ENCODE measurements around the gene MCHR2.

The MCHR2 gene

DNA sequence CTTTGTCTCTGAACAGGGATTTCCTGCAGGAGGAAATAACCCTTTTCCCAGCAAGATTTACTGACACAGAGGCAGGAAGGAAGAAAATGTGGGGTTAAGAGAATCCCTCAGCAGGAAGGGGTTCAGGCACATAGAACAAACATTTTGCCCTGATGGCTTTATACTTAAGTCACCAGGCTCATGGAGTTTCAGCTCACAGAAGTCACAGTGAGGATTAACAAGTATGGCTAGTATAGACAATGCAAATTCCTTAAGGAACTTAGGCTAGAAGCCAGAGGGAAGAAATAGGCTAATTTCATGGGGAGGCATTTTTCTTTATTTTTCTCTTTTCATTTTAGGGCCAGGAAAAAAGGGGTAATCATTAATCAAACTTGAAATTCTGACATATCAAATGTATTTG is 50.2 kb downstream of the MCHR2 start:
- H3K4ac ChIP-seq (ENCODE audit: low read depth, low read length): no peak overlapping the region
- no peak overlapping the region for H3K4me2 ChIP-seq (ENCODE audit: low read length)
- H4K5ac ChIP-seq (ENCODE audit: low read length): no peak overlapping the region
- no peak overlapping the region for H3K4me3 ChIP-seq (ENCODE audit: low read length)
- no peak overlapping the region for H2BK120ac ChIP-seq (ENCODE audit: low read depth, low read length)
- H4K8ac ChIP-seq (ENCODE audit: low read depth, low read length): no peak overlapping the region
- no peaks in the 10 kb centered on the region for H3K36me3 ChIP-seq (ENCODE audit: control insufficient read depth, insufficient read depth, low read length)
- H3K79me1 ChIP-seq (ENCODE audit: low read length): no peaks in the 10 kb centered on the region
- H2BK5ac ChIP-seq (ENCODE audit: low read length): no peak overlapping the region
- no peaks in the 10 kb centered on the region for H3K27me3 ChIP-seq (ENCODE audit: insufficient read depth, low read length, poor library complexity)
- H3K9ac ChIP-seq (ENCODE audit: low read length): no peak overlapping the region
- peaks cover 2% of the 10 kb centered on the region for H3K4me1 ChIP-seq (ENCODE audit: control insufficient read depth, low read depth, low read length)
- H2AK5ac ChIP-seq (ENCODE audit: low read length): no peak overlapping the region
- no peak overlapping the region for H3K18ac ChIP-seq (ENCODE audit: low read length)
- no peak overlapping the region for H3K27ac ChIP-seq (ENCODE audit: low read depth, low read length)
- H3K79me2 ChIP-seq (ENCODE audit: control insufficient read depth, insufficient read depth, low read length): no peaks in the 10 kb centered on the region
- no peak overlapping the region for H3K56ac ChIP-seq (ENCODE audit: low read length)
- no peak overlapping the region for H3K23ac ChIP-seq (ENCODE audit: low read length)
- H2BK15ac ChIP-seq (replicated peaks; ENCODE audit: low read depth): no peak overlapping the region
- DNase-seq: peak; percentile 49

DNA sequence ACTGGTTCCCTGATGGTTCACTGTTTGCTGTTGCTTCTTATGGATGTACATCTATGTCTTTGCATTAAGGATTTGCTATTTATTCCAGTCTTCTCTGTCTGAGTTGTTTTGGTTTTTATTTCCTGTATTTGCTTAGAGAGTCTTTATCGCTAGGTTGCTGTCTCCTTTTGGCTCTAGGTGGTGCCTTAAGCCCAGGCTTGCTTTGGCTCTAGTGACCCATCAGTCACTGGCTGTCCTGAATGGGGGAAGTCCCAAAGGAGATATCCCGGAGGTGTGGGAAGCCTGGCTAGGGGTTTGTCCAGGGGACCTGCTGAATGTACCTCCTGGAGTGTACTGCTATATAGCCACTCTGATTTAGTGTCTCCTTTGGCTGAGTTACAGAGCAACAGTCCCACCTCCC is 53.4 kb downstream of the MCHR2 start:
- Histone ChIP-seq H3K56ac (ENCODE audit: low read length) (no peak overlapping the region), H4K8ac (ENCODE audit: low read depth, low read length) (no peak overlapping the region), H3K4me2 (ENCODE audit: low read length) (no peak overlapping the region), H3K4ac (ENCODE audit: low read depth, low read length) (no peak overlapping the region), H3K9ac (ENCODE audit: low read length) (no peak overlapping the region), H3K79me1 (ENCODE audit: low read length) (no peaks in the 10 kb centered on the region), H3K27me3 (ENCODE audit: insufficient read depth, low read length, poor library complexity) (no peaks in the 10 kb centered on the region), H3K36me3 (ENCODE audit: control insufficient read depth, insufficient read depth, low read length) (no peaks in the 10 kb centered on the region), H3K4me1 (ENCODE audit: control insufficient read depth, low read depth, low read length) (peaks cover 2% of the 10 kb centered on the region), H2AK5ac (ENCODE audit: low read length) (no peak overlapping the region), H3K27ac (ENCODE audit: low read depth, low read length) (no peak overlapping the region), H3K18ac (ENCODE audit: low read length) (no peak overlapping the region), H3K4me3 (ENCODE audit: low read length) (no peak overlapping the region), H3K23ac (ENCODE audit: low read length) (no peak overlapping the region), H2BK120ac (ENCODE audit: low read depth, low read length) (no peak overlapping the region), H3K79me2 (ENCODE audit: control insufficient read depth, insufficient read depth, low read length) (no peaks in the 10 kb centered on the region), H4K5ac (ENCODE audit: low read length) (no peak overlapping the region), H2BK5ac (ENCODE audit: low read length) (no peak overlapping the region), H2BK15ac (replicated peaks; ENCODE audit: low read depth) (no peak overlapping the region)
- WGBS (ENCODE audit: extremely low coverage, insufficient coverage, low lambda C conversion rate): no CpG with 5 or more reads among the region's 2 CpGs
- DNase-seq: peak; percentile 33

DNA sequence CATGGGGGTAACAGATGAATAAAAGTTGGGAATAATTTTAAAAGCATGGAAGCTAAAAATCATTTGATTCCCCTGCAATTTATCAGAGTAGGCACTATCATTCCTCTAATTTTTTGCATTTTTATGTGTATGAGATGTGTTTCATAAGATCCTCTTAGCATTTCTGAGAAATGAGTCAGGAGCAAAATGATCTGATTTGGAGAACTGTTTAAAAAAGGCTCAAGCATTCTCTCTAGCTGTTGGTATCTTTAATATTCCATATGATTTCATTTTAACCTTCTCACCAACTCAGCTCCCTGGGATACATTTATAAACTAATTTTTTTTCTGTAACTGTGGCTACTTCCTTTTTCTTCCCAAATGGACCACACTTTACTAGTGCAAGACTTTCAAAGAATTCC is 60.9 kb downstream of the MCHR2 start:
- Histone ChIP-seq H2AK5ac (ENCODE audit: low read length) (no peak overlapping the region), H3K4me1 (ENCODE audit: control insufficient read depth, low read depth, low read length) (no peaks in the 10 kb centered on the region), H3K9ac (ENCODE audit: low read length) (no peak overlapping the region), H2BK5ac (ENCODE audit: low read length) (no peak overlapping the region), H3K4ac (ENCODE audit: low read depth, low read length) (no peak overlapping the region), H3K4me2 (ENCODE audit: low read length) (no peak overlapping the region), H2BK15ac (replicated peaks; ENCODE audit: low read depth) (no peak overlapping the region), H3K23ac (ENCODE audit: low read length) (no peak overlapping the region), H3K56ac (ENCODE audit: low read length) (no peak overlapping the region), H3K18ac (ENCODE audit: low read length) (no peak overlapping the region), H3K36me3 (ENCODE audit: control insufficient read depth, insufficient read depth, low read length) (no peaks in the 10 kb centered on the region), H2BK120ac (ENCODE audit: low read depth, low read length) (no peak overlapping the region), H4K5ac (ENCODE audit: low read length) (no peak overlapping the region), H3K79me1 (ENCODE audit: low read length) (no peaks in the 10 kb centered on the region), H4K8ac (ENCODE audit: low read depth, low read length) (no peak overlapping the region), H3K79me2 (ENCODE audit: control insufficient read depth, insufficient read depth, low read length) (no peaks in the 10 kb centered on the region), H3K27me3 (ENCODE audit: insufficient read depth, low read length, poor library complexity) (no peaks in the 10 kb centered on the region), H3K4me3 (ENCODE audit: low read length) (no peak overlapping the region), H3K27ac (ENCODE audit: low read depth, low read length) (no peak overlapping the region)
- no peak for DNase-seq

DNA sequence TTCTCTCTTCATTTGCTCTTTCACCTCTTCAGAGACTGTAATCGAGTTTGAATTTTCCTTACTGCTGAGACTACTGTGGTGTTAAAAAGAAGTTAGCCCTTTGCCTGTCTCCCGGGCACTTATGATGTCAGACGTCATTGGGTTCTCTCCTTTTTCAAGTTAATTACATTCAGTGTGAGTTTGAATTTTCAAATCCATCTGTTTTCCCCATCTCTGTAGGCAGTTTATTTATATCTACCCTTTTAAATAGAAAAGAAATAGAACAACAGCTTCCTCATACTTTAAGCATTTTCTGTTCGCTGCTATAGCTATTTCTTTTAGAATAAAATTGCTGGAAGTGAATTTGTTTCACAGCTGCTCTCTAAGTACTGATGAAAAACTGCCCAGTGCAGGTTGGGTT is 81.4 kb downstream of the MCHR2 start:
- Histone ChIP-seq H4K5ac (ENCODE audit: low read length) (no peak overlapping the region), H3K27ac (ENCODE audit: low read depth, low read length) (no peak overlapping the region), H3K4me2 (ENCODE audit: low read length) (no peak overlapping the region), H3K4me3 (ENCODE audit: low read length) (no peak overlapping the region), H2AK5ac (ENCODE audit: low read length) (no peak overlapping the region), H3K79me2 (ENCODE audit: control insufficient read depth, insufficient read depth, low read length) (no peaks in the 10 kb centered on the region), H3K18ac (ENCODE audit: low read length) (no peak overlapping the region), H3K56ac (ENCODE audit: low read length) (no peak overlapping the region), H2BK120ac (ENCODE audit: low read depth, low read length) (no peak overlapping the region), H3K79me1 (ENCODE audit: low read length) (no peaks in the 10 kb centered on the region), H3K4ac (ENCODE audit: low read depth, low read length) (no peak overlapping the region), H3K27me3 (ENCODE audit: insufficient read depth, low read length, poor library complexity) (no peaks in the 10 kb centered on the region), H3K4me1 (ENCODE audit: control insufficient read depth, low read depth, low read length) (no peaks in the 10 kb centered on the region), H4K8ac (ENCODE audit: low read depth, low read length) (no peak overlapping the region), H2BK15ac (replicated peaks; ENCODE audit: low read depth) (no peak overlapping the region), H3K36me3 (ENCODE audit: control insufficient read depth, insufficient read depth, low read length) (no peaks in the 10 kb centered on the region), H3K9ac (ENCODE audit: low read length) (no peak overlapping the region), H2BK5ac (ENCODE audit: low read length) (no peak overlapping the region), H3K23ac (ENCODE audit: low read length) (no peak overlapping the region)
- no peak for DNase-seq
- WGBS (ENCODE audit: extremely low coverage, insufficient coverage, low lambda C conversion rate): no CpG with 5 or more reads among the region's 4 CpGs

DNA sequence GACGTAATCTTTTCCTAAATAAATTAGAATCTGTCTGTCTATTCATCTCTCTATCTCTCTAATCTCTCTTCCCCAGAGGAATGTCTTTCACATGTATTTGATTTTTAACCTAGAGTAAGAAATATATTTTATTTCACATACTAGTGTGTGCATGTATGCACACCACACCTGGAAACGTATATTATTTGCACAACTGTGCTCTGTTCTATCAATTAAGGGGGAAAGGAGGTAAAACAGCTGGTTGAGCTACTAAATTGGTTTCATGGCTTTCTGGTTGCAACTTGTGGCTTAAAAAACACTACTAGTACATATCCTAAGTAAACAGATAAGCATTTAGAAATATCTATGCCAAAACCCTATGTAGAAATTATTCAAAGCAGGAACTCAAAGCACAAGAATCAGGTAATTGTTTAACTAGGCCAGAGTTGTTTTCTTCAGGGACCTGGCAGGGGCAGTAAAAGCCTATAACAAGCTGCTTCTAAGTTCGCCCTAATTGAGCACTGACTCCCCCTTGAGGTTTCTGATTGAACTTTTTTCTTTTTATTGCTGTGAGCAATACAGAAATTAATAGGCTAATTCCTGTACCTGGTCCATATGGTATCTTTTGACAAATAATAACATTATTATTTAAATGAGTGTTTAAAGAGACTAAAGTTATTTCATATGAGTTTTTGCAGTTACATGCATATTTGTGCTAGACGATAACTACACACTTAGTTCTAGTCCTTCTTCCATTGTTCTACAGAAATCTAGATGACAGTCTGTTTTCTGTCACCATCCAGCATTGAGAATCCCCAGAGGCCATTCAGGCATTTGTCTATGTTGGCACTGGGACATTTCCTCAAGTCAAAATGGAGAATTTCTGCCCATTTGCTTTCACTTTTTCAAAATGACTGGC is 88.6 kb downstream of the MCHR2 start:
- Histone ChIP-seq H4K8ac (ENCODE audit: low read depth, low read length) (no peak overlapping the region), H3K79me2 (ENCODE audit: control insufficient read depth, insufficient read depth, low read length) (no peaks in the 10 kb centered on the region), H3K27ac (ENCODE audit: low read depth, low read length) (no peak overlapping the region), H4K5ac (ENCODE audit: low read length) (no peak overlapping the region), H3K27me3 (ENCODE audit: insufficient read depth, low read length, poor library complexity) (no peaks in the 10 kb centered on the region), H3K23ac (ENCODE audit: low read length) (no peak overlapping the region), H3K4me2 (ENCODE audit: low read length) (no peak overlapping the region), H3K79me1 (ENCODE audit: low read length) (no peaks in the 10 kb centered on the region), H2BK120ac (ENCODE audit: low read depth, low read length) (no peak overlapping the region), H3K9ac (ENCODE audit: low read length) (no peak overlapping the region), H3K4ac (ENCODE audit: low read depth, low read length) (no peak overlapping the region), H3K56ac (ENCODE audit: low read length) (no peak overlapping the region), H3K4me3 (ENCODE audit: low read length) (no peak overlapping the region), H2BK5ac (ENCODE audit: low read length) (no peak overlapping the region), H3K36me3 (ENCODE audit: control insufficient read depth, insufficient read depth, low read length) (no peaks in the 10 kb centered on the region), H3K18ac (ENCODE audit: low read length) (no peak overlapping the region), H3K4me1 (ENCODE audit: control insufficient read depth, low read depth, low read length) (no peaks in the 10 kb centered on the region), H2BK15ac (replicated peaks; ENCODE audit: low read depth) (no peak overlapping the region), H2AK5ac (ENCODE audit: low read length) (no peak overlapping the region)
- no CpG with 5 or more reads among the region's 4 CpGs for WGBS (ENCODE audit: extremely low coverage, insufficient coverage, low lambda C conversion rate)
- DNase-seq: peak; percentile 71

Data from mesendoderm (in vitro differentiated cells).